ENCODE results near the gene BCAM. TPM values are rescaled to one million over a fixed set of nuclear protein-coding genes. Genes with fewer than 3 reads are reported as not detected.
"Not testable (repeated sequence)": the region's sequence is repeated elsewhere in the genome, so short reads cannot be mapped to it uniquely, and the experiment has no call there.

Gene BCAM
- total RNA-seq, 2 donors from 2014 or later = 0.21 TPM; not detected in 1

DNA sequence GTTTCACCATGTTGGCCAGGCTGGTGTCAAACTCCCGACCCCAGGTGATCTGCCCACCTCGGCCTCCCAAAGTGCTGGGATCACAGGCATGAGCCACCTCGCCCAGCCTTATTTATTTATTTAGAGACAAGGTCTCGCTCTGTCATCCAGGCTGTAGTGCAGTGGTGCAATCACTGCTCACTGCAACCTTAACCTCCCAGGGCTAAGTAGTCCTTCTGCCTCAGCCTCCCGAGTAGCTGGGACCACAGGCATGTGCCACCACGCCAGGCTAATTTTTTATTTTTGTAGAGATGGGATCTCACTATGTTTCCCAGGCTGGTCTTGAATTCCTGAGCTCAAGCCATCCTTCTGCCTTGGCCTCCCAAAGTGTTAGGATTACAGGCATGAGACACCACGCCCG is 25.5 kb downstream of the BCAM start:
- not testable (repeated sequence) for H3K4me3 Mint-ChIP-seq; H3K4me1 Mint-ChIP-seq (ENCODE audit: low read depth); DNase-seq; H3K27me3 Mint-ChIP-seq (ENCODE audit: low read depth); H3K9me3 Mint-ChIP-seq; H3K36me3 Mint-ChIP-seq (ENCODE audit: insufficient read depth in 2 of 2); H3K27ac Mint-ChIP-seq; ATAC-seq (replicated peaks in 1 of 2)

DNA sequence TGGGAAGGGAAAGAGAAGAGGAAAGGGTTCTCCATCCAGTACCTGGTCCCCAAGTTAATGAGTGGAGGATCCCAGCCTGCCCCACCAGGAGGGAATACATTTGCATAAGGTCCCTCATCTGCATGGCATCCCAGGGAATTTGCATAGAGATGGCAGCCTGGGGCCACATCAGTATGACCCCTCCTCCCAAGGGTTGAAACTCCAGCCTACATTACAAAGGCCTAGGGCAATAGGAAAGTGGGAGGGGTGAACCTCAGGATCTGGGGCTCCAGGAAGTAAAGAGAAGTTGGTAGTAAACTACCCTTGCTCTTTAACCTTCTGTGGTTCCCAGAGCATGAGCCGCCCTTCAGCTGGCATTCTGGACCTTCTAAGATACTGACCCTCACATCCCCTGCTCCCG is 30.4 kb downstream of the BCAM start:
- no peaks in the 10 kb centered on the region for H3K4me1 Mint-ChIP-seq (ENCODE audit: low read depth)
- no peak for ATAC-seq (replicated peaks in 1 of 2)
- DNase-seq = no peak
- no peaks in the 10 kb centered on the region for H3K27me3 Mint-ChIP-seq (ENCODE audit: low read depth)
- H3K9me3 Mint-ChIP-seq = no peaks in the 10 kb centered on the region
- H3K36me3 Mint-ChIP-seq (ENCODE audit: insufficient read depth in 2 of 2) = no peaks in the 10 kb centered on the region
- H3K4me3 Mint-ChIP-seq = no peak overlapping the region
- H3K27ac Mint-ChIP-seq = no peak overlapping the region

DNA sequence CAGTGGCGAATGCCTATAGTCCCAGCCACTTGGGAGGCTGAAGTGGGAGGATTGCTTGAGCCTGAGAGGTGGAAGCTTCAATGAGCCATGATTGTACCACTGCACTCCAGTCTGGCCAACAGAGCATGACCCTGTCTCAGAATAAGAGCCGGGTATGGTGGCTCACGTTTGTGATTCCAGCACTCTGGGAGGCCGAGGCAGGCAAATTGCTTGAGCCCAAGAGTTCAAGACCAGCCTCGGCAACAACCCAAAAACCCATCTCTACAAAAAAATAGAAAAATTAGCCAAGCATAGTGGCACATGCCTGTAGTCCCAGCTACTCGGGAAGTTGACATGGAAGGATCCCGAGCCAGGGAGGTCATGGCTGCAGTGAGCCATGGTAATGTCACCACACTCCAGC is 31.9 kb downstream of the BCAM start:
- no peak for ATAC-seq (replicated peaks in 1 of 2)
- DNase-seq = no peak
- Mint-ChIP-seq H3K27me3 (ENCODE audit: low read depth) (no peaks in the 10 kb centered on the region), H3K9me3 (no peaks in the 10 kb centered on the region), H3K4me3 (no peak overlapping the region), H3K27ac (no peak overlapping the region), H3K36me3 (ENCODE audit: insufficient read depth in 2 of 2) (no peaks in the 10 kb centered on the region), H3K4me1 (ENCODE audit: low read depth) (peaks cover 10% of the 10 kb centered on the region)

DNA sequence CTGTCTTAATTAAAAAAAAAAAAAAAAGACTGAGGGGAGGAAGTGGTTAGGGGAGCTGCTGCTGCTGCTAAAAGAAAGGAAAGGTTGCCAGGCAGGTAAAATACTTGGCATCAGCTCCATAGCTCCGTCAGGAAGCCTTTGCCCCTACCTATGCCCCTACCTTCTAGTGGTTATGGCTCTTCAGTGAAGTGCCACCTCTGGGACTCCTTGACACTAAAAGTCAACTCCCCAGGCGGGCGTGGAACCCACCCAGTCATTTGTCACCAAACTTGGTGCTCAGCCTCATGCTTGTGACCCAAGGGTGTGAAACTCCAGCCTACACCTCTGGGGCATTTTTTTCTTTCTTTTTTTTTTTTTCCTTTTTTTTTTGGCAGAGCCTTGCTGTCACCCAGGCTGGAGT is 32.3 kb downstream of the BCAM start:
- H3K27me3 Mint-ChIP-seq (ENCODE audit: low read depth) = no peaks in the 10 kb centered on the region
- H3K4me3 Mint-ChIP-seq = no peak overlapping the region
- H3K27ac Mint-ChIP-seq = no peak overlapping the region
- ATAC-seq (replicated peaks in 1 of 2) = no peak
- no peak for DNase-seq
- H3K4me1 Mint-ChIP-seq (ENCODE audit: low read depth) = peaks cover 10% of the 10 kb centered on the region
- H3K9me3 Mint-ChIP-seq = no peaks in the 10 kb centered on the region
- no peaks in the 10 kb centered on the region for H3K36me3 Mint-ChIP-seq (ENCODE audit: insufficient read depth in 2 of 2)

DNA sequence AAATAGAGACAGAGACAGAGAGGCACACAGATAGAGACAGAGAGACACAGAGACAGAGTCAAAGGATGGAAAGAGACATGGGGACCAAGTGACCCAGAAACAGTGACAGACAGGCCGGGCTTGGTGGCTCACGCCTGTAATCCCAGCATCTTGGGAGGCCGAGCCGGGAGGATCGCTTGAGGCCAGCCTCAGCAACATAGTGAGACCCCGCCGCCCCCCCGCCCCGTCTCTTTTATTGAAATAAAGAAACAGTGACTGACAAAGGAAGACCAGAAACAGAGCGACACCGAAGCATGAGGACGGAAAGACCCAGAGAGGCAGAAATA is 36.3 kb downstream of the BCAM start:
- Mint-ChIP-seq H3K9me3 (no peaks in the 10 kb centered on the region), H3K27ac (no peak overlapping the region), H3K27me3 (ENCODE audit: low read depth) (peaks cover 35% of the 10 kb centered on the region), H3K4me1 (ENCODE audit: low read depth) (peaks cover 19% of the 10 kb centered on the region), H3K36me3 (ENCODE audit: insufficient read depth in 2 of 2) (no peaks in the 10 kb centered on the region), H3K4me3 (peak overlapping the region; percentile 86 to 87)
- no peak for DNase-seq
- peak; percentile 1 to 4 for ATAC-seq (replicated peaks in 1 of 2)

DNA sequence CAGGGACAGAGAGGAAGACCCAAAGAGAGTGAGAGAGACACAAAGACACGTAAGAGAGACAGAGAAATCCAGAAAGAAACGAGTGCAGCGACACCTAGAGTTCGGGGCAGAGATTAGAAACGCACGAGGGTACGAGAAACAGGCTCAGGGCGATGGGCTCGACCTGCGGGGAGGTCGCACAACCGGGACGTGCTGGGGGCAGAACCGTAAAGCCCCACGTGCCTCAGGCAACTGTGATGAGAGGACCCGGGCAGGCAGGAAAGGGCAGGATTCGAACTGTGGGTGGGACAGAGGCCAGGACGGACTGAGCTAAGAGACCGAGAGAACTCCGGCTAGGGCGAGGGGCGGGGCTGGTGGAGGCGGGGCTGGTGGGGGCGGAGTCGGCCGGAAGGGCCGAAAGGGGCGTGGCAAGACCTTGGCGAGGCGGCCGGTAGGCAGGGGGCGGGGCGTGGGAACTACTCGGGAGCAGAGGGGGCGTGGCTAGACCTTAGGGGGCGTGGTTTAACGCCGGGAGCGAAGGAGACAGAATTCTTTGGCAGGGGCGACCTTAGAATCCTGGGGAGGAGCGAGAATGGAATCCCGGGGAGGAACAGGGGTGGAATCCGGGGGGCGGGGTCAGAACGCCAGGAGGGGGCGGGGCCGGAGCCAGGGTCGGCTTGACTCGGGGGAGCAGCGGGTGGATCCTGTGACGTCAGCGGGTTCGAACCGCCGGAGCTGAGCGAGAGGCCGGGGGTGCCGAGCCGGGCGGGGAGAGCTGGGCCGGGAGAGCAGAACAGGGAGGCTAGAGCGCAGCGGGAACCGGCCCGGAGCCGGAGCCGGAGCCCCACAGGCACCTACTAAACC is 36.9 kb downstream of the BCAM start, which contains the start of gene NECTIN2:
Gene NECTIN2, plus strand, starts transcription at position 686 of the 843 bp plus-strand sequence. CDS start 229 bp downstream, outside the sequence.
- no peaks in the 10 kb centered on the region for H3K9me3 Mint-ChIP-seq
- no peaks in the 10 kb centered on the region for H3K36me3 Mint-ChIP-seq (ENCODE audit: insufficient read depth in 2 of 2)
- ATAC-seq (replicated peaks in 1 of 2) (peak; percentile 77 to 80), DNase-seq (peak; percentile 96 to 97)
- peak within 1 kb of the TSS; percentile 86 to 87 for H3K4me3 Mint-ChIP-seq
- no peak within 1 kb of the TSS for H3K27ac Mint-ChIP-seq
- H3K4me1 Mint-ChIP-seq (ENCODE audit: low read depth) = peaks cover 19% of the 10 kb centered on the region
- H3K27me3 Mint-ChIP-seq (ENCODE audit: low read depth) = peaks cover 35% of the 10 kb centered on the region

DNA sequence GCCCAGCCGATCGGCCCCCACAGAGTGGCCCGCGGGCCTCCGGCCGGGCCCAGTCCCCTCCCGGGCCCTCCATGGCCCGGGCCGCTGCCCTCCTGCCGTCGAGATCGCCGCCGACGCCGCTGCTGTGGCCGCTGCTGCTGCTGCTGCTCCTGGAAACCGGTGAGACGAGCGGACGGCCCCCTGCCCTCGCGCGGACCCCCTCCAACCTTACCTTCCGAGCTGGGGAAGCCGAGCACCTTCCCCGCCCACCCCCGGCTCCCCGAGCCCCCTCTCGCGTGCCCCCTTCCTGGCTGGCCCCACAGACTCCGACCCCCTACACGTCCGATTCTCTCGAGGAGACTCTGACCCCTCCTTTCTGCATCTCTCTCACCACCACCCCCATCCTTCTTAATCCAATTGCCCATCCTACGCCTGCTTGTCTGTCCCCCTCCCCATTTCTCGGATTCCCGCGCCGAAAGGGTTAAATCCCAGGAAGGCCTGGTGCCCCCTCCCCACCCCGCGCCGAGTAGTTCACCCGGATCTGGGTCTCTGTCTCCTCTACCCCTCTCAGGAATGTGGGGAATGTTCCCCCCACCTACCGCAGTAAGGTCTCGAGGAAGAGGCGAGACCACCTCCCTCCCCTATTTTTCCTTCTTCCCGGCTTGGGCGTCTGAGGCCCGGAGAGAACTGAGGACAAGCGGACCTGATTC is 37.7 kb downstream of the BCAM start:
- no peak for ATAC-seq (replicated peaks in 1 of 2)
- DNase-seq = no peak
- Mint-ChIP-seq H3K4me1 (ENCODE audit: low read depth) (peaks cover 19% of the 10 kb centered on the region), H3K27ac (no peak overlapping the region), H3K9me3 (no peaks in the 10 kb centered on the region), H3K27me3 (ENCODE audit: low read depth) (peaks cover 40% of the 10 kb centered on the region), H3K36me3 (ENCODE audit: insufficient read depth in 2 of 2) (no peaks in the 10 kb centered on the region), H3K4me3 (peak overlapping the region; percentile 82 to 87)

DNA sequence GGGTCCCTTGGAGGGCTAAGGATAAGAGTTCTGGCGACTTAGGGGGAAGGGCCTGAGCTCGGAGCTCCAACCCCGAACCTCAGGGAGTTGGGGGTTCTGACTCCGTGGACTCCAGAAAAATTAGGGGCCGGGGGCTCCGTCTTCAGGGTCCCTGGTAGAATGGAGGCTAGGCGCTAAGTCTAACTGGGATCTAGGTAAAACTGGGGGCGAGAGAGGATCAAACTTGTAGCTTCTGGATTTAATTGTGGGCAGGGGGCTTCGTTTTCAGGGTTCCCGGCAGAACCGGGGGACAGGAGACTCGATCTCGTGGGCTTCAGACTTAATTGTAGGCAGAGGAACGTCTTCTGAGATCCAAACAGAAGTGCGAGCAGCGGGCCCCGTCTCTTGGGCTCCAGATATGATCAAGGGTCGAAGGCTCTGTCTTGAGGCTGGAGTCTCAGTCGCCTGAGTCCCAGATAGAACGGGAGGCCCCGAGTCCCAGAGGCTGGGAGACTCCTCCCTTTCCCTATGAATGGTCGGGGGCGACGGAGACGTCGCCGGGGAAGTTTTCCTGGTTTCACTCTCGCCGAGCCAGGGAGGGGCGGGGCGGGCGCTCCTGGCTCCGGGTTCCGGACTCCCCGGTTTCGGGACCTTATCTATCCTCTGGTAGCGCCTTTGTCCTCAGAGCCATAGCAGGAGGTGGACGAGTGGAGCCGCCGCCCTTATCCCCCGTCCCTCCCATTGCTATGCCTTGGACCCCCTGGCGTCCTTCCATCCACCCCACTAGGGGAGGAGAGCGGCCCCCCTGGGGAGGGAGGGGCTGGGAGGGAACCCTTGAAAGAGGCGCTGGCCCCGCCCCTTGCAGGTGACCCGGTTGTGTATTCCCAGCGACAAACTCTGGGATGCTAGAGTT is 38.5 kb downstream of the BCAM start:
- no peak overlapping the region for H3K27ac Mint-ChIP-seq
- peak; percentile 12 to 16 for DNase-seq
- ATAC-seq (replicated peaks in 1 of 2) = no peak
- H3K4me3 Mint-ChIP-seq = peak overlapping the region; percentile 82 to 87
- peaks cover 48% of the 10 kb centered on the region for H3K27me3 Mint-ChIP-seq (ENCODE audit: low read depth)
- H3K4me1 Mint-ChIP-seq (ENCODE audit: low read depth) = peaks cover 19% of the 10 kb centered on the region
- H3K36me3 Mint-ChIP-seq (ENCODE audit: insufficient read depth in 2 of 2) = no peaks in the 10 kb centered on the region
- no peaks in the 10 kb centered on the region for H3K9me3 Mint-ChIP-seq

DNA sequence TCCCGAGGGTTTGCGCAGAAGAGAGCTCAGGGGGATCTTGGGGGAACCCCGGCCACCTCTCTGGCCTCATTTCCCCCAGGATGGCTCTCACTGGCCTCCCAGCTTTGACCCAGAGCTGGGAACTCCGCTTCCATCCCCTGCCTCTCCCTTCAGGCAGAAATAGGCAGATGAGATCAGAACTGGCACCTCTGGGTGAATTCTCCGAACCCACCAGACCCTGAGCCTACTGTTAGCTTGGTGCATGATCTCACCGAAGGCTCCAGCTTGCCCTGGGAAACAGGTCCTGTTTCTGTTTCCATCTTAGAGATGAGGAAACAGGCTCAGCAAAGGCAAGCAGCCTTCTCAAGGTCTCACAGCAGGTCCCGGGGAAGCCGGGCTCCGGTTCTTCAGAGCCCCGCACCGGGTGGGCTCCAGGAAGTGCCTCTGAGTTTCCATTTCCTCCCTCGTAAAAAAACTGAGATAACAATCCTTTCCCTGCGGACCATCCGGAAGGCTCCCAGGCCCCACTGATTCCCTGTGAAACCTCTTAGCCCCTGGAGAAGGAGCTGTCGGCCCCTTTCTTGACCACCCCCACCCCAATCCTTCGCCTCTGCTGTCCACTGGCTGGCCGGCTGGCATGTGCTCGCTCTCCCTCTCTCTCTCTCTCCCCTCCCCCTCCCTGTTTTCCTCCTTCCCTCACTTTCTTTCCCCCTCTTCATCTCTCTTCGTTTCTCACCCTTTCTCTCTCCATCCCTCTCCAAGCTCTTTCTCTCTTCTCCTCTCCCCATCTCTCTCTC is 39.3 kb downstream of the BCAM start:
- peak overlapping the region; percentile 22 to 48 for H3K4me3 Mint-ChIP-seq
- no peaks in the 10 kb centered on the region for H3K9me3 Mint-ChIP-seq
- peaks cover 19% of the 10 kb centered on the region for H3K4me1 Mint-ChIP-seq (ENCODE audit: low read depth)
- H3K36me3 Mint-ChIP-seq (ENCODE audit: insufficient read depth in 2 of 2) = no peaks in the 10 kb centered on the region
- DNase-seq = no peak
- no peak overlapping the region for H3K27ac Mint-ChIP-seq
- H3K27me3 Mint-ChIP-seq (ENCODE audit: low read depth) = peaks cover 51% of the 10 kb centered on the region
- no peak for ATAC-seq (replicated peaks in 1 of 2)

DNA sequence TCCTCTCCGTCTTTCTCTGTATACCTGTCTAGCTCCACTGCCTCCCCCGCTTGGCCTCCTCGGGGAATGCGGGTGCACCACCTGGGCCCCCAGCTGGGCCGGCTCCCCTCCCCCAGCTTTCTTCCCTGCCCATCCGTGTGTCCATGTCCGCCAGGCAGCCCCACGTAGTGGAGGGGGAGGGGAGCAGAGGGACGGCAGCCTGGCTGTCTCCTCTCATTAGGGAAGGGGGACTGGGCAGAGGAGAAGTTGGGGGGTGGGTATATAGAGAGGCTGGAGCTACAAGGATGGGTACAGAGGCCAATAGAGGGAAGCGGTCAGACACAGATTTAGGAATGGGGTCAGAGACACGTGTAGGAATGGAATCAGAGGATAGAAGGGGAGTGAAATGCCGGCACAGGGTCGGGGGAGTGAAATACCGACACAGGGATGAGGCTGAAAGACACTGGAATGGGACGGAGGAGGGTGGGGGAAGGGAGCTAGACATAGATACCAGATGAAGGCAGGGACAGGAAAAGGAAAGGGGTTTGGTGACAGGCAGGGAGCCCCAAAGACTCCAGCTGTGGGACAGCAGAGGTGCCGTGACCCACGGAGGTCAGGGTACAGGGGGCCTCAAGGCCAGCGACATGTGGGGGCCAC is 40.0 kb downstream of the BCAM start:
- no peak for DNase-seq
- H3K9me3 Mint-ChIP-seq = no peaks in the 10 kb centered on the region
- H3K4me1 Mint-ChIP-seq (ENCODE audit: low read depth) = peaks cover 19% of the 10 kb centered on the region
- no peak overlapping the region for H3K27ac Mint-ChIP-seq
- H3K4me3 Mint-ChIP-seq = peak overlapping the region; percentile 22 to 48
- peaks cover 51% of the 10 kb centered on the region for H3K27me3 Mint-ChIP-seq (ENCODE audit: low read depth)
- no peaks in the 10 kb centered on the region for H3K36me3 Mint-ChIP-seq (ENCODE audit: insufficient read depth in 2 of 2)
- no peak for ATAC-seq (replicated peaks in 1 of 2)

DNA sequence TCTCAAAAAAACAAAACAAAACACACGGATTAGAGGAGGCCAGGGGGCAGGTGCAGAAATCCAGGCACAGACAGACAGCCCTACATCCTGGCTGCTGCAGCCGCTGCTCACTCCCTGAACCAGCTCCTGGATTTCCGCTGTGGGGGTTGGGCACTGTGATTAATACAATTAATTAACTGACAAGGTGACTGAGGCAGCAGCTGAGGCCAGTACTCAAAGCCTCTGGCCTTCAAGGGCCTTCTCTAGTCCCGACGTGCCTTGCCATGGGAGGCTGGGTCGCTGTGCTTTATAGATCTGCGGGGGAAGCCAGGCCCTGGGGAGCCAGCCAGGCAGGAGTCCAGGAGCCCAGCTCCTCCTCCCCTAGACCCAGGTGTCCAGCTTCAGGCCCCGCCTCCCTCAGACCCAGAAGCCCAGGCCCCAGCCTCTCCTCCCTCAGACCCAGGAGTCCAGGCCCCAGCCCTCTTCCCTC is 41.8 kb downstream of the BCAM start:
- no peak for ATAC-seq (replicated peaks in 1 of 2)
- no peak overlapping the region for H3K4me3 Mint-ChIP-seq
- no peaks in the 10 kb centered on the region for H3K36me3 Mint-ChIP-seq (ENCODE audit: insufficient read depth in 2 of 2)
- H3K4me1 Mint-ChIP-seq (ENCODE audit: low read depth) = peaks cover 9% of the 10 kb centered on the region
- no peak overlapping the region for H3K27ac Mint-ChIP-seq
- DNase-seq = no peak
- H3K9me3 Mint-ChIP-seq = no peaks in the 10 kb centered on the region
- peaks cover 51% of the 10 kb centered on the region for H3K27me3 Mint-ChIP-seq (ENCODE audit: low read depth)

DNA sequence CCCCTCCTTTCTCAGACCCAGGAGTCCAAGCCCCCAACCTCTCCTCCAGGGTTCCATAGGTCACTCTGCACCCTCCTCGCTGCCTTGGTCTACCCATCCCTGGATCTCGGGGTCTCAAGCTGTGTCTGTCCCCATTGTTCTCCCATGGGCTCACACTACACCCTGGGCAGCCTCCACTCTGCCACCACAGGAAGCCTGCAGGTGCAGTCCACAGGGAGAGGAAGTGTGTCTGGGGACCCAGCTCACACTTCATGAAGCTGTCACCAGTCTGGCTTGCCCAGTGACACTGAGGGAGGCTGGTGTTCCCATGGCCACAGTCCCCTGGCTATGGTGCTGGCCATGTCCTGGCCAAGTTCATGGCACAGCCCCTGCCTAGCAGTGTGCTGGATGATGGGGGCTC is 42.5 kb downstream of the BCAM start:
- H3K4me1 Mint-ChIP-seq (ENCODE audit: low read depth) = peaks cover 9% of the 10 kb centered on the region
- H3K4me3 Mint-ChIP-seq = no peak overlapping the region
- H3K36me3 Mint-ChIP-seq (ENCODE audit: insufficient read depth in 2 of 2) = no peaks in the 10 kb centered on the region
- peaks cover 56% of the 10 kb centered on the region for H3K27me3 Mint-ChIP-seq (ENCODE audit: low read depth)
- DNase-seq (no peak), ATAC-seq (replicated peaks in 1 of 2) (no peak)
- H3K27ac Mint-ChIP-seq = no peak overlapping the region
- H3K9me3 Mint-ChIP-seq = no peaks in the 10 kb centered on the region
